Panc1 (cell line): ENCODE data around the gene LANCL2.

ENCODE experiments used
- POLR2AphosphoS5 ChIP-seq: IDR thresholded peaks from 2 replicates; pipeline ENCODE4 v1.6.1; 2012; ENCODE audit warnings: mild to moderate bottlenecking, low read depth, low read length, moderate library complexity
- TCF7L2 ChIP-seq: IDR thresholded peaks from 2 replicates; pipeline ENCODE4 v1.6.1; 2011; ENCODE audit warnings: mild to moderate bottlenecking, low read depth, low read length, inconsistent platforms
- TF ChIP-seq, protein P1 (sequence below): fragments of 450-650 bp; IDR thresholded peaks from 2 replicates; pipeline ENCODE4 v1.5.1; 2017; ENCODE audit warnings: mild to moderate bottlenecking
- TF ChIP-seq, protein P2 (sequence below), 2 experiments: IDR thresholded peaks; 2 replicates each; pipeline ENCODE4 v1.6.1; 2011 to 2012; ENCODE audit warnings: low read depth in 2 of 2, control low read depth in 1 of 2, low read length in 1 of 2, mild to moderate bottlenecking in 1 of 2, moderate library complexity in 1 of 2; ENCODE audit not compliant: insufficient read depth in 1 of 2

DNA sequence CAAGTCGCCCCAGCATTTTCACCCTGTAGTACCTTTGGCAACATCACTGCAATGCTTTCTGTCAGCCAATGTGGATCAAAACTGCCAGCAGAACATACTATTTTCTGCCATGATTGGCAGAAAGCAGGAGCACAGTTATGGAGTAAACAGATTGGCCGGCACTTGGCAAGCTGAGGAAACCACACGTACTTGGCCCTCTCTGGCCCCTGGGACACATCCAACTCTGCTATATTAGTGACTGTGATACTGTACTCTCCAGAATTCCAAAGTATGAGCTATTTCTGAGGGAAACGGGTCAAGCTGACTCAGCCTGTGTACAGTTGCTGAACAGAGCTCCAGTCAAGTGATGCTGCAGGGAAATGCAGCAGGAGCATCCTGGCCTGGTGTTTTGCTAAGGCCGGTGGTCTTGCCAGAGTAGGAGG is 39.8 kb upstream of the LANCL2 start:
- TF ChIP-seq, protein P1, sequence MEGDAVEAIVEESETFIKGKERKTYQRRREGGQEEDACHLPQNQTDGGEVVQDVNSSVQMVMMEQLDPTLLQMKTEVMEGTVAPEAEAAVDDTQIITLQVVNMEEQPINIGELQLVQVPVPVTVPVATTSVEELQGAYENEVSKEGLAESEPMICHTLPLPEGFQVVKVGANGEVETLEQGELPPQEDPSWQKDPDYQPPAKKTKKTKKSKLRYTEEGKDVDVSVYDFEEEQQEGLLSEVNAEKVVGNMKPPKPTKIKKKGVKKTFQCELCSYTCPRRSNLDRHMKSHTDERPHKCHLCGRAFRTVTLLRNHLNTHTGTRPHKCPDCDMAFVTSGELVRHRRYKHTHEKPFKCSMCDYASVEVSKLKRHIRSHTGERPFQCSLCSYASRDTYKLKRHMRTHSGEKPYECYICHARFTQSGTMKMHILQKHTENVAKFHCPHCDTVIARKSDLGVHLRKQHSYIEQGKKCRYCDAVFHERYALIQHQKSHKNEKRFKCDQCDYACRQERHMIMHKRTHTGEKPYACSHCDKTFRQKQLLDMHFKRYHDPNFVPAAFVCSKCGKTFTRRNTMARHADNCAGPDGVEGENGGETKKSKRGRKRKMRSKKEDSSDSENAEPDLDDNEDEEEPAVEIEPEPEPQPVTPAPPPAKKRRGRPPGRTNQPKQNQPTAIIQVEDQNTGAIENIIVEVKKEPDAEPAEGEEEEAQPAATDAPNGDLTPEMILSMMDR: no peak
- TF ChIP-seq POLR2AphosphoS5: no peak
- TF ChIP-seq, protein P2, sequence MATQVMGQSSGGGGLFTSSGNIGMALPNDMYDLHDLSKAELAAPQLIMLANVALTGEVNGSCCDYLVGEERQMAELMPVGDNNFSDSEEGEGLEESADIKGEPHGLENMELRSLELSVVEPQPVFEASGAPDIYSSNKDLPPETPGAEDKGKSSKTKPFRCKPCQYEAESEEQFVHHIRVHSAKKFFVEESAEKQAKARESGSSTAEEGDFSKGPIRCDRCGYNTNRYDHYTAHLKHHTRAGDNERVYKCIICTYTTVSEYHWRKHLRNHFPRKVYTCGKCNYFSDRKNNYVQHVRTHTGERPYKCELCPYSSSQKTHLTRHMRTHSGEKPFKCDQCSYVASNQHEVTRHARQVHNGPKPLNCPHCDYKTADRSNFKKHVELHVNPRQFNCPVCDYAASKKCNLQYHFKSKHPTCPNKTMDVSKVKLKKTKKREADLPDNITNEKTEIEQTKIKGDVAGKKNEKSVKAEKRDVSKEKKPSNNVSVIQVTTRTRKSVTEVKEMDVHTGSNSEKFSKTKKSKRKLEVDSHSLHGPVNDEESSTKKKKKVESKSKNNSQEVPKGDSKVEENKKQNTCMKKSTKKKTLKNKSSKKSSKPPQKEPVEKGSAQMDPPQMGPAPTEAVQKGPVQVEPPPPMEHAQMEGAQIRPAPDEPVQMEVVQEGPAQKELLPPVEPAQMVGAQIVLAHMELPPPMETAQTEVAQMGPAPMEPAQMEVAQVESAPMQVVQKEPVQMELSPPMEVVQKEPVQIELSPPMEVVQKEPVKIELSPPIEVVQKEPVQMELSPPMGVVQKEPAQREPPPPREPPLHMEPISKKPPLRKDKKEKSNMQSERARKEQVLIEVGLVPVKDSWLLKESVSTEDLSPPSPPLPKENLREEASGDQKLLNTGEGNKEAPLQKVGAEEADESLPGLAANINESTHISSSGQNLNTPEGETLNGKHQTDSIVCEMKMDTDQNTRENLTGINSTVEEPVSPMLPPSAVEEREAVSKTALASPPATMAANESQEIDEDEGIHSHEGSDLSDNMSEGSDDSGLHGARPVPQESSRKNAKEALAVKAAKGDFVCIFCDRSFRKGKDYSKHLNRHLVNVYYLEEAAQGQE (IDR thresholded peaks at IDR 0.05; ENCODE audit: insufficient read depth in 1 of 2, low read depth in 2 of 2, low read length in 1 of 2): no peak
- TF ChIP-seq TCF7L2: no peak
